Measurements from ENCODE around the gene ARL15. TPM values are rescaled to one million over a fixed set of nuclear protein-coding genes. Genes with fewer than 3 reads are reported as not detected.

The ARL15 gene
- total and polyA plus RNA-seq, 2 donors (not counting 1 experiment from before 2014, with no cell fraction given), result 5.8 to 20.5 TPM

DNA sequence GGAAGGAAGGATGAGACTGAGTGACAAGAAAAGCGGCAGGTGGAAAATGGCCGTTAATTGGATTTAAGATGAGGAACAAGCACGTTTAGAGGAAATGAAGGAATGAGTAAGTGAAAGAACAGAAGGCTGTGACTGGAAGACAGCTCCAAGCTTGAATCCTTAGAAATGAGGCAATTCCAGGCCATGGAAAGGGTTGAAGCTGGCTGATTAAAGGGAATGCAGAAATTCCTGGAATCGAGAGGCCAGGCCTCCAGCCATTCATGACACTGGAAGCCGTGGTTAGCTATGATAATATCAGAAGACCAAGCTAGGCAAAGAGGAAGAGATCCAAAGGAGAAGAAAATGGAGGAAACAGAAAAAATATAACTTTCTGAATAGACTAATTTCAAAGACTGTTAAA, 84.2 kb downstream of the ARL15 start:
- WGBS (ENCODE audit: insufficient coverage), result 97% methylated on average over 4 of the region's 5 CpGs
- CTCF ChIA-PET, result interaction anchor here (0.7 to 0.8 kb wide), 2 partner anchors 10 kb away, joined by 3 read pairs; no protein-coding TSS in a partner anchor
- H4K20me1 ChIP-seq (ENCODE audit: control insufficient read depth, insufficient read depth, low read length, poor library complexity, severe bottlenecking), result peaks cover 46% of the 10 kb centered on the region

More for the DNA sequence above, 84.2 kb downstream of the ARL15 start:
- DNase-seq, result no peak
- H3K27me3 Mint-ChIP-seq, result no peaks in the 10 kb centered on the region
- no peak overlapping the region for H3K4me3 Mint-ChIP-seq
- H3K79me2 ChIP-seq (ENCODE audit: control insufficient read depth, insufficient read depth, low read length), result peaks cover 53% of the 10 kb centered on the region
- H3K9ac ChIP-seq (ENCODE audit: low read length), result no peak overlapping the region
- POLR2A ChIA-PET, result no interaction called here
- no peak overlapping the region for H3K27ac ChIP-seq (ENCODE audit: low read length in 2 of 2)
- TF ChIP-seq EZH2 (IDR thresholded peaks at IDR 0.05; ENCODE audit: borderline replicate concordance, insufficient read depth, low read depth, low read length, poor library complexity, severe bottlenecking) (no peak), CTCF (IDR thresholded peaks at IDR 0.05) (no peak)
- no peak overlapping the region for H3K4me3 ChIP-seq (ENCODE audit: control extremely low read depth in 1 of 5, extremely low read depth in 1 of 5, insufficient read depth in 1 of 5, low read depth in 2 of 5, low read length in 4 of 5)
- H3K9me3 Mint-ChIP-seq (ENCODE audit: insufficient read depth), result no peaks in the 10 kb centered on the region
- H3K4me1 ChIP-seq (ENCODE audit: control insufficient read depth in 2 of 2, insufficient read depth in 2 of 2, low read length in 2 of 2), result peaks cover 5 to 8% of the 10 kb centered on the region in 2 donors
- H3K27me3 ChIP-seq (replicated peaks in 1 of 4; ENCODE audit: control extremely low read depth in 1 of 4, control insufficient read depth in 3 of 4, insufficient read depth in 4 of 4, low read length in 3 of 4), result no peaks in the 10 kb centered on the region
- no peak overlapping the region for H3K27ac Mint-ChIP-seq
- no peak overlapping the region for H3K4me2 ChIP-seq (replicated peaks; ENCODE audit: low read depth, low read length, poor library complexity, severe bottlenecking)
- H2AFZ ChIP-seq (ENCODE audit: insufficient read depth, low read depth, low read length, poor library complexity, severe bottlenecking), result no peak overlapping the region
- H3K9me3 ChIP-seq (ENCODE audit: control extremely low read depth in 1 of 3, control insufficient read depth in 2 of 3, insufficient read depth in 1 of 3, low read length in 2 of 3), result no peaks in the 10 kb centered on the region
- no peak for ATAC-seq (ENCODE audit: low read depth)
- peaks cover 29% of the 10 kb centered on the region for H3K4me1 Mint-ChIP-seq
- no peaks in the 10 kb centered on the region for H3K36me3 ChIP-seq (replicated peaks in 1 of 2; ENCODE audit: control extremely low read depth in 1 of 2, control insufficient read depth in 1 of 2, extremely low read depth in 1 of 2, insufficient read depth in 2 of 2, low read length in 1 of 2)
- intact Hi-C loops (cut with micrococcal nuclease), result loop anchor here (5.0 kb wide), 2 partner anchors 799 to 1054 kb away; no protein-coding TSS in a partner anchor

Data from B cell (primary cell).